GM23338 (cell line): Measurements from ENCODE around the gene ENOX1. TPM values are rescaled to one million over a fixed set of nuclear protein-coding genes. Genes with fewer than 3 reads are reported as not detected.

Source experiments
- ATAC-seq: fragments of 200-7000 bp; cut with Tn5 transposase; 3 replicates; pipeline ENCODE4 v1.9.1; 2020
- DNase-seq: peaks from one replicate; pipeline ENCODE4 v3.0.0-alpha.2; 2015; ENCODE audit warnings: low spot score
- H2AFZ ChIP-seq: fragments of 200-600 bp; sonication (generic); 2 replicates; pipeline ENCODE4 v1.8.0; 2016; ENCODE audit warnings: antibody characterized with exemption, mild to moderate bottlenecking, moderate library complexity
- H3F3A ChIP-seq: fragments of 200-600 bp; sonication (generic); replicated peaks from 2 replicates; pipeline ENCODE4 v1.8.0; 2017; ENCODE audit warnings: antibody characterized with exemption, mixed run types, low read depth
- H3K27ac ChIP-seq: fragments of 200-600 bp; sonication (generic); 2 replicates; pipeline ENCODE4 v1.6.1; 2016; ENCODE audit warnings: low read depth
- H3K27me3 ChIP-seq: fragments of 200-600 bp; sonication (generic); 2 replicates; pipeline ENCODE4 v1.8.0; 2016; ENCODE audit warnings: mild to moderate bottlenecking, mixed run types, moderate library complexity; ENCODE audit not compliant: insufficient read depth
- H3K36me3 ChIP-seq: fragments of 200-600 bp; sonication (generic); 2 replicates; pipeline ENCODE4 v1.8.0; 2016; ENCODE audit warnings: mild to moderate bottlenecking; ENCODE audit not compliant: insufficient read depth
- H3K4me1 ChIP-seq: fragments of 200-600 bp; sonication (generic); 2 replicates; pipeline ENCODE4 v1.8.0; 2016; ENCODE audit warnings: mild to moderate bottlenecking, moderate library complexity; ENCODE audit not compliant: insufficient read depth
- H3K4me2 ChIP-seq: fragments of 200-600 bp; sonication (generic); 2 replicates; pipeline ENCODE4 v1.7.1; 2017; ENCODE audit warnings: mixed run types
- H3K4me3 ChIP-seq: fragments of 200-600 bp; sonication (generic); 2 replicates; pipeline ENCODE4 v1.6.1; 2016; ENCODE audit warnings: mixed run types
- H3K79me2 ChIP-seq: fragments of 200-600 bp; sonication (generic); replicated peaks from 2 replicates; pipeline ENCODE4 v1.8.0; 2017; ENCODE audit warnings: mild to moderate bottlenecking; ENCODE audit not compliant: insufficient read depth
- H3K9me2 ChIP-seq: fragments of 200-600 bp; sonication (generic); 2 replicates; pipeline ENCODE4 v1.8.0; 2017; ENCODE audit not compliant: insufficient read depth
- H4K20me1 ChIP-seq: fragments of 200-600 bp; sonication (generic); replicated peaks from 2 replicates; pipeline ENCODE4 v1.8.0; 2017; ENCODE audit warnings: mild to moderate bottlenecking; ENCODE audit not compliant: insufficient read depth
- H3K27ac Mint-ChIP-seq: 2 replicates; pipeline ENCODE4 v1.8.0; 2020; ENCODE audit warnings: inconsistent platforms, mild to moderate bottlenecking, moderate library complexity, mixed read lengths
- H3K27me3 Mint-ChIP-seq: 3 replicates; pipeline ENCODE4 v1.8.0; 2022; ENCODE audit warnings: low read depth, mild to moderate bottlenecking, moderate library complexity, mixed read lengths, inconsistent platforms; ENCODE audit not compliant: insufficient read depth, poor library complexity
- H3K36me3 Mint-ChIP-seq: 3 replicates; pipeline ENCODE4 v1.8.0; 2021; ENCODE audit warnings: low read depth, mild to moderate bottlenecking, inconsistent platforms, moderate library complexity, mixed read lengths
- H3K4me1 Mint-ChIP-seq: 3 replicates; pipeline ENCODE4 v1.8.0; 2020; ENCODE audit warnings: mild to moderate bottlenecking, inconsistent platforms, mixed read lengths
- H3K4me3 Mint-ChIP-seq: 3 replicates; pipeline ENCODE4 v1.8.0; 2021; ENCODE audit warnings: moderate library complexity, mild to moderate bottlenecking, inconsistent platforms, mixed read lengths
- H3K9me3 Mint-ChIP-seq: 3 replicates; pipeline ENCODE4 v1.8.0; 2020; ENCODE audit warnings: moderate library complexity, mild to moderate bottlenecking, inconsistent platforms, mixed read lengths
- CREB1 ChIP-seq: fragments of 250-450 bp; sonication (Bioruptor Pico); IDR thresholded peaks from 2 replicates; pipeline ENCODE4 v1.5.0; 2020; ENCODE audit warnings: low read depth, mild to moderate bottlenecking, moderate library complexity
- CTCF ChIP-seq, 2 experiments: fragments of 200-600 bp in 1 of 2; sonication (generic) in 1 of 2; conservative IDR thresholded peaks; 2 replicates each; pipeline versions ENCODE4 v1.5.1 to v1.6.1; 2016 to 2017; ENCODE audit warnings: antibody characterized with exemption in 2 of 2, low read depth in 2 of 2, mild to moderate bottlenecking in 2 of 2, moderate library complexity in 1 of 2
- ETS1 ChIP-seq: IDR thresholded peaks from 2 replicates; pipeline ENCODE4 v1.6.1; 2016; ENCODE audit warnings: antibody characterized with exemption
- EZH2 ChIP-seq: fragments of 200-600 bp; sonication (generic); IDR thresholded peaks from one replicate; pipeline ENCODE4 v1.8.0; 2017; ENCODE audit warnings: antibody characterized with exemption, mild to moderate bottlenecking, low read depth; ENCODE audit not compliant: unreplicated experiment
- EZH2phosphoT487 ChIP-seq: fragments of 200-600 bp; sonication (generic); IDR thresholded peaks from one replicate; pipeline ENCODE4 v1.8.1; 2018; ENCODE audit warnings: antibody characterized with exemption; ENCODE audit not compliant: unreplicated experiment
- JUNB ChIP-seq: IDR thresholded peaks from one replicate; pipeline ENCODE4 v1.6.1; 2016; ENCODE audit warnings: antibody characterized with exemption; ENCODE audit not compliant: unreplicated experiment
- NANOG ChIP-seq: IDR thresholded peaks from 2 replicates; pipeline ENCODE4 v1.6.1; 2016; ENCODE audit warnings: antibody characterized with exemption, borderline replicate concordance
- POLR2AphosphoS5 ChIP-seq: IDR thresholded peaks from 2 replicates; pipeline ENCODE4 v1.6.1; 2016; ENCODE audit warnings: antibody characterized with exemption, low read depth
- REST ChIP-seq: IDR thresholded peaks from one replicate; pipeline ENCODE4 v1.6.1; 2018; ENCODE audit warnings: antibody characterized with exemption; ENCODE audit not compliant: unreplicated experiment
- STAT1 ChIP-seq: IDR thresholded peaks from one replicate; pipeline ENCODE4 v1.6.1; 2016; ENCODE audit warnings: antibody characterized with exemption; ENCODE audit not compliant: unreplicated experiment
- ZNF114 ChIP-seq: fragments of 250-450 bp; sonication (Bioruptor Pico); IDR thresholded peaks from 2 replicates; pipeline ENCODE4 v1.5.0; 2020; ENCODE audit warnings: mild to moderate bottlenecking, moderate library complexity
- ZNF331 ChIP-seq: fragments of 250-450 bp; sonication (Bioruptor Pico); IDR thresholded peaks from 2 replicates; pipeline ENCODE4 v1.5.0; 2020; ENCODE audit warnings: low read depth, mild to moderate bottlenecking, moderate library complexity
- ZNF462 ChIP-seq: fragments of 250-450 bp; sonication (Bioruptor Pico); IDR thresholded peaks from 2 replicates; pipeline ENCODE4 v1.5.0; 2020; ENCODE audit warnings: mild to moderate bottlenecking, moderate library complexity
- polyA plus RNA-seq: library from polyadenylated mRNA; unstranded; fragments of >200 nt; fragmentation: Nextera tagmentation; extraction: Ambion mirVana; gene quantifications from 2 replicates; pipeline ENCODE4 v1.2.1, GENCODE V29; 2016
- total RNA-seq: library from RNA; depleted of rRNA; stranded (reverse); fragments of >200 nt; shearing (Covaris generic); gene quantifications from 2 replicates; pipeline ENCODE4 v1.2.3, GENCODE V29; 2014

Gene ENOX1
- total and polyA plus RNA-seq, 2 experiments from 2014 or later = 0.66 to 0.81 TPM

- Histone ChIP-seq H3F3A (no peaks in the 10 kb centered on the region), H4K20me1 (no peaks in the 10 kb centered on the region), H3K79me2 (no peaks in the 10 kb centered on the region), H3K9me2 (no peaks in the 10 kb centered on the region; the same call in 1 of the 2 replicates), H3K4me2 (no peak overlapping the region), H2AFZ (no peak overlapping the region), H3K27me3 (no peaks in the 10 kb centered on the region), H3K4me3 (no peak overlapping the region), H3K36me3 (no peaks in the 10 kb centered on the region), H3K27ac (no peak overlapping the region), H3K4me1 (no peaks in the 10 kb centered on the region)
- TF ChIP-seq CREB1 (CRISPR knock-in tag) (no peak), EZH2phosphoT487 (no peak), JUNB (no peak), CTCF (conservative IDR thresholded peaks at IDR 0.05; ENCODE audit: low read depth in 2 of 2) (no peak), POLR2AphosphoS5 (no peak), ZNF462 (no peak), EZH2 (no peak), ZNF331 (CRISPR knock-in tag) (no peak), REST (no peak), ZNF114 (CRISPR knock-in tag) (no peak), ETS1 (no peak), STAT1 (no peak), NANOG (no peak)
- ATAC-seq (no peak), DNase-seq (no peak)
- no peaks in the 10 kb centered on the region for H3K27me3 Mint-ChIP-seq
- peaks cover 24% of the 10 kb centered on the region for H3K9me3 Mint-ChIP-seq
- H3K4me3 Mint-ChIP-seq = no peak overlapping the region
- no peak overlapping the region for H3K27ac Mint-ChIP-seq
- peaks cover 3% of the 10 kb centered on the region; the same call in 2 of the 3 replicates for H3K36me3 Mint-ChIP-seq
- H3K4me1 Mint-ChIP-seq = peaks cover 4% of the 10 kb centered on the region; the same call in 2 of the 3 replicates
Observed at GRCh38 chr13:43204591-43204990, 582.2 kb downstream of the ENOX1 start.
